Measurements from ENCODE around the gene RNF207.

DNA sequence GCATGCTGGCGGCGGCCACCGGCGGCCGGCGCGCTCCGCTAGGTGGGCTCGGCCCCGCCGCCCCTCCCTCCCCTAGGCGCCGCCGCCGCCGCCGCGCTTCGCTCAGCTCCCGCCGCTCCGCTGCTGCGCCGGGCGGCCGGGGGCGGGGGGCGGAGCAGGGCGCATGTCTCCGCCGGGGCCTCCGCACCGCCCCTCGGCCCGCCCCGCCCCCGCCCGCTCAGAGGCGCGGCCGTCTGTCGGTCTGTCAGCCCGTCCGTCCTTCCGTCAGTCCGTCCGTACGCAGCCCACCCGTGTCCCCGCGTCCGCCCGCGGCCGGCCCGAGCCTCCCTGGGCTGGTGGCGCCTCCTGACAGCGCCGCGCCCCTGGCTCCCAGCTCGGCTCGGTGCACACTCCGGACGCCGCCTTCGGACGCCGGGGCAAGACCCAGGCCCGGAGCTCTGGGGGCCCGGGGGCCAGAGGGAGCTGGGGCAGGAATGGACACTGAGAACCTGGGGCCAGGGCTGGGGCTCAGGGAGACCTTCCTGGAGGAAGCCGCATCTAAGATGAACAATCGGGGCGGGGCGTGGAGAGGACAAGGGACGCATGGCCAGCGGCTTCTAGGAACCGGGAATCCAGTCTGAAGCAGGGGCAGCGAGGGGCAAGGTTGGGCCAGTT lies 55.2 kb downstream of the RNF207 start, which contains the start of gene GPR153:
- TF ChIP-seq EZH2 (optimal IDR thresholded peaks at IDR 0.05; ENCODE audit: low read depth, low read length) = no peak
- TF ChIP-seq, protein P1, sequence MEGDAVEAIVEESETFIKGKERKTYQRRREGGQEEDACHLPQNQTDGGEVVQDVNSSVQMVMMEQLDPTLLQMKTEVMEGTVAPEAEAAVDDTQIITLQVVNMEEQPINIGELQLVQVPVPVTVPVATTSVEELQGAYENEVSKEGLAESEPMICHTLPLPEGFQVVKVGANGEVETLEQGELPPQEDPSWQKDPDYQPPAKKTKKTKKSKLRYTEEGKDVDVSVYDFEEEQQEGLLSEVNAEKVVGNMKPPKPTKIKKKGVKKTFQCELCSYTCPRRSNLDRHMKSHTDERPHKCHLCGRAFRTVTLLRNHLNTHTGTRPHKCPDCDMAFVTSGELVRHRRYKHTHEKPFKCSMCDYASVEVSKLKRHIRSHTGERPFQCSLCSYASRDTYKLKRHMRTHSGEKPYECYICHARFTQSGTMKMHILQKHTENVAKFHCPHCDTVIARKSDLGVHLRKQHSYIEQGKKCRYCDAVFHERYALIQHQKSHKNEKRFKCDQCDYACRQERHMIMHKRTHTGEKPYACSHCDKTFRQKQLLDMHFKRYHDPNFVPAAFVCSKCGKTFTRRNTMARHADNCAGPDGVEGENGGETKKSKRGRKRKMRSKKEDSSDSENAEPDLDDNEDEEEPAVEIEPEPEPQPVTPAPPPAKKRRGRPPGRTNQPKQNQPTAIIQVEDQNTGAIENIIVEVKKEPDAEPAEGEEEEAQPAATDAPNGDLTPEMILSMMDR (IDR thresholded peaks at IDR 0.05; ENCODE audit: low read length) = no peak
